VCaP (cell line): ENCODE measurements around the gene SMARCA2.

Source experiments
- H3K27ac ChIP-seq: fragments of 450-650 bp; 2 replicates; pipeline ENCODE4 v1.5.1; 2017
- CTCF ChIP-seq: fragments of 450-650 bp; conservative IDR thresholded peaks from 2 replicates; pipeline ENCODE4 v1.5.1; 2017; ENCODE audit warnings: mild to moderate bottlenecking, moderate library complexity

The SMARCA2 gene

GRCh38 chr9:1997646-1998045 is 17.5 kb upstream of the SMARCA2 start:
- no peak for TF ChIP-seq CTCF
- no peak overlapping the region for H3K27ac ChIP-seq

- H3K27ac ChIP-seq, result no peak overlapping the region
- no peak for TF ChIP-seq CTCF
Measured at GRCh38 chr9:1998111-1998510, 17.0 kb upstream of the SMARCA2 start.

- no peak for TF ChIP-seq CTCF
Measured at GRCh38 chr9:2000314-2000713, 14.8 kb upstream of the SMARCA2 start.

GRCh38 chr9:2008372-2008771 is 6.8 kb upstream of the SMARCA2 start:
- no peak for TF ChIP-seq CTCF
- no peak overlapping the region for H3K27ac ChIP-seq

More at GRCh38 chr9:2000314-2000713, 14.8 kb upstream of the SMARCA2 start:
- H3K27ac ChIP-seq, result no peak overlapping the region

GRCh38 chr9:2012347-2012746 is 2.8 kb upstream of the SMARCA2 start:
- H3K27ac ChIP-seq, result no peak overlapping the region
- TF ChIP-seq CTCF, result no peak

- no peak for TF ChIP-seq CTCF
- peak overlapping the region; percentile 90 for H3K27ac ChIP-seq
Measured at GRCh38 chr9:2013743-2014475, 1.2 kb upstream of the SMARCA2 start.

- no peak for TF ChIP-seq CTCF
- peak overlapping the region; percentile 90 for H3K27ac ChIP-seq
Measured at GRCh38 chr9:2015581-2016407, 647 bp downstream of the SMARCA2 start.
